ENCODE results near the gene RTN4R.

The RTN4R gene

GRCh38 chr22:20258584-20259326 is 9.4 kb downstream of the RTN4R start:
- H3K9me3 ChIP-seq (ENCODE audit: control insufficient read depth, low read length) = no peaks in the 10 kb centered on the region
- no peak overlapping the region for H3K4me2 ChIP-seq (ENCODE audit: low read length)
- no peaks in the 10 kb centered on the region for H3K4me1 ChIP-seq
- no peak overlapping the region for H2AFZ ChIP-seq
- no peaks in the 10 kb centered on the region for H3K27me3 ChIP-seq (ENCODE audit: control insufficient read depth, insufficient read depth, low read length)
- no peak overlapping the region for H3K27ac ChIP-seq
- no peak for TF ChIP-seq CTCF (IDR thresholded peaks at IDR 0.05)
- H3K4me3 ChIP-seq (ENCODE audit: low read depth, low read length) = no peak overlapping the region
- no peaks in the 10 kb centered on the region for H3K36me3 ChIP-seq (ENCODE audit: control insufficient read depth, insufficient read depth, low read length)
- H3K79me2 ChIP-seq = no peaks in the 10 kb centered on the region
- H3K9ac ChIP-seq = no peak overlapping the region

DNA sequence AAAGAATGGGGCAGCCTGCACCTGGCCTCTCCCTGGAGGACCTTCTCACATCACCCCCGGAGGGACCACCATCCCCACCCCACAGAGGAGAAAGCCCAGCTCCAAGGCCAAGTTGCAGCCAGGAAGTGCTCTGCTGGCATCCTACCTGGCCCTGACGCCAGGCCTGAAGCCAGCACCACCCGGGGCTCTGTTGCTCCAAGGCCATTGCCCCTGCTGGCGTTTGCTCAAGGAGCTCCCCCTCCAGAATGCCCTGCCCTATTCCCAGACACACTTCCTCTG is 10.2 kb downstream of the RTN4R start:
- Histone ChIP-seq H3K4me2 (ENCODE audit: low read length) (no peak overlapping the region), H3K9ac (no peak overlapping the region), H3K79me2 (no peaks in the 10 kb centered on the region), H3K27ac (no peak overlapping the region), H3K27me3 (ENCODE audit: control insufficient read depth, insufficient read depth, low read length) (no peaks in the 10 kb centered on the region), H2AFZ (no peak overlapping the region), H3K9me3 (ENCODE audit: control insufficient read depth, low read length) (no peaks in the 10 kb centered on the region), H3K36me3 (ENCODE audit: control insufficient read depth, insufficient read depth, low read length) (no peaks in the 10 kb centered on the region), H3K4me3 (ENCODE audit: low read depth, low read length) (no peak overlapping the region), H3K4me1 (no peaks in the 10 kb centered on the region)
- TF ChIP-seq CTCF (IDR thresholded peaks at IDR 0.05) = no peak

- Histone ChIP-seq H3K9me3 (ENCODE audit: control insufficient read depth, low read length) (no peaks in the 10 kb centered on the region), H3K4me2 (ENCODE audit: low read length) (no peak overlapping the region), H3K4me1 (no peaks in the 10 kb centered on the region), H3K36me3 (ENCODE audit: control insufficient read depth, insufficient read depth, low read length) (no peaks in the 10 kb centered on the region), H3K79me2 (no peaks in the 10 kb centered on the region), H3K27ac (no peak overlapping the region), H3K27me3 (ENCODE audit: control insufficient read depth, insufficient read depth, low read length) (no peaks in the 10 kb centered on the region), H2AFZ (no peak overlapping the region), H3K4me3 (ENCODE audit: low read depth, low read length) (no peak overlapping the region), H3K9ac (no peak overlapping the region)
- TF ChIP-seq CTCF (IDR thresholded peaks at IDR 0.05) = no peak
Measured at GRCh38 chr22:20257212-20258020, 10.7 kb downstream of the RTN4R start.

GRCh38 chr22:20256551-20257211 is 11.4 kb downstream of the RTN4R start:
- Histone ChIP-seq H3K36me3 (ENCODE audit: control insufficient read depth, insufficient read depth, low read length) (no peaks in the 10 kb centered on the region), H3K79me2 (no peaks in the 10 kb centered on the region), H3K27ac (no peak overlapping the region), H2AFZ (no peak overlapping the region), H3K4me3 (ENCODE audit: low read depth, low read length) (no peak overlapping the region), H3K9ac (no peak overlapping the region), H3K4me2 (ENCODE audit: low read length) (no peak overlapping the region), H3K27me3 (ENCODE audit: control insufficient read depth, insufficient read depth, low read length) (no peaks in the 10 kb centered on the region), H3K9me3 (ENCODE audit: control insufficient read depth, low read length) (no peaks in the 10 kb centered on the region), H3K4me1 (no peaks in the 10 kb centered on the region)
- TF ChIP-seq CTCF (IDR thresholded peaks at IDR 0.05) = no peak

Data from parathyroid adenoma (tissue), 2 donors.